GM19455 (cell line): ENCODE results near the gene USB1.

Experiments
- ATAC-seq: cut with Tn5 transposase; IDR thresholded peaks from one replicate; pipeline ENCODE4 v1.9.1; 2021; ENCODE audit not compliant: unreplicated experiment

The USB1 gene

DNA sequence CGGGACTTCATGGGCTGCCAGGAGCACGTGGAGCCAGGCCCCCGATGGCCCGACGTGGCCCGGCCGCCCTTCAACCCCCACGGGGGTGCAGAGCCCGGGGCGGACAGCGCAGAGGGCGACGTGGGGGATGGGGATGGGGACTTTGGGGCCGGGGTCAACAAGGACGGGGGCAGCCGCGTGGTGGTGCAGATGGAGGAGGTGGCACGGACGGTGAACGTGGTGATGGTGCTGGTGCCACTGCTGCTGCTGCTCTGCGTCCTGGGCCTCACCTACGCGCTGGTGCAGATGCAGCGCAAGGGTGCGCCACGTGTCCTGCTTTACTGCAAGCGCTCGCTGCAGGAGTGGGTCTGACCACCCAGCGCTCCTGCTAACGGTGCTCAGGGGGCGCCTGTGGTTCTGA lies 43.9 kb downstream of the USB1 start:
- ATAC-seq, result no peak

DNA sequence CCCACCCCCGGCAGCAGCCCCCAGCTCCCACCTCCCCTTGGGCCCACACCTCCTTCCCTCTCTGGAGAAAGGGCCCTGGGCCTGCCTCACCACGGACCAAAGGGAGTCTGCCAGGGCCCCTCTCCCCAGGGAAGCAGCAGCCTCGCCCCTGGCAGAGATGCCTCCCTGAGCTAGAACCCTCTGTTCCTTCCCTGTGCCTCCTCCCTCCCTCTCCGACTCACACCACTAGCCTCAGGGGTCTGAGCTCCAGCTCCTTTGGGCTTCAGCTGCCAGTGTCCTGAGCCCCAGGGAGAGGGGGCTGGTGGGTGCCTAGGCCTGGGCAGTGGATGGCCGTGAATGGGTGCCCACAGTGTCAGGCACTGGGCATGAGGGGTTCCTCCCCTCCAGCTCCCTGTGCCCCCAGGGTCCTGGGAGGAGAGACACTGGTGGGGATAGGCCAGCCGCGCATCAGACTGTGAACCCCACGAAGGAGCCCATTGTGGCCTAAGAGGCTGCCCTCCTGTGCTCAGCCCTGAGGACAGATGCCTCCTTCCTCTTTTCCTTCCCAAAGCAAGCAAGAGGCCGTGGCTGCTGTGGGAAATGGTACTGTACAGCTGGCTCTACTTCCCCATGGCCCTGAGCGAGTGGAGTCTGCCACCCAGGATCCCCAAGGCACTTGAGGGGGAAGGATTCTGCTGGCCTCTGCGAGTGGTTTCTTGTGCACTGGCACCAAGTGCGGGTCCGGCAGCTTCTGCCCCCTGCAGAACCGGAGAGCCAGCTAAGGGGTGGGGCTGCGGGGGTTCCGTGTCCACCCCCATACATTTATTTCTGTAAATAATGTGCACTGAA lies 45.1 kb downstream of the USB1 start:
- ATAC-seq, result no peak

GRCh38 chr16:58046936-58047335 lies 45.7 kb downstream of the USB1 start:
- no peak for ATAC-seq

GRCh38 chr16:58047557-58048348 lies 46.5 kb downstream of the USB1 start:
- ATAC-seq, result no peak

GRCh38 chr16:58048494-58049231 lies 47.5 kb downstream of the USB1 start:
- ATAC-seq, result no peak

- ATAC-seq, result no peak
Observed at GRCh38 chr16:58049232-58050185, 48.3 kb downstream of the USB1 start.

DNA sequence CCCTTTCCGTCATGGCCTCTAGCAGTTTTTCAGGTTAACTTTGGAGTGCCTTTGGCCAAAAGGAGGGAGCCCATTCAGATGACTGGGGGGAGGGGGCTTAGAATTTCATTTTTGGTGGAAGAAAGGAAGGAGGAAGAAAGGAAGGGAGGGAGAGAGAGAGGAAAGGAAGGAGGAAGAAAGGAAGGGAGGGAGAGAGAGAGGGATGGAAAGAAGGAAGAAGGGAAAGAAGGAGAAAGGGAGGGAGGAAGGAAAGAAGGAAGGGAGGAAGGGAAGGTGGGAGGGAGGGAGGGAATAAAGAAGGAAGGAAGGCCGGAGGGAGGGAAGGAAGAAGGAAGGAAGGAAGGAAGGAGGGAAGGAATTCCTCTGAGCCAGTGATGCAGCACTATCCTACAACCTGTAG lies 50.1 kb downstream of the USB1 start:
- no peak for ATAC-seq

- ATAC-seq, result no peak
Observed at GRCh38 chr16:58051821-58052603, 50.8 kb downstream of the USB1 start.

DNA sequence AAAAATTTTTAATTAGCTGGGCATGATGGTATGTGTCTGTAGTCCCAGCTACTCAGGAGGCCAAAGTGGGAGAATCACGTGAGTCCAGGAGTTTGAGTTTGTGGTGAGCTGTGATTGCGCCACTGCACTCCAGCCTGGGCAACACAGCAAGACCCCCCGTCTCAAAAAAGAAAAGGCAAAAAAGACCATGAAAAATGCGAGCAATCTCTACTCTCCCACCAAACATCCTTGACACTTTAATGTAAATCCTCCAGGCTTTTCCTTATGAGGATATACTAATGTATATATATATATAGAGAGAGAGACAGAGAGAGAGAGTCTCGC lies 52.4 kb downstream of the USB1 start:
- no peak for ATAC-seq

GRCh38 chr16:58054289-58054688 lies 53.1 kb downstream of the USB1 start:
- ATAC-seq, result no peak

- ATAC-seq, result no peak
Observed at GRCh38 chr16:58056580-58056979, 55.4 kb downstream of the USB1 start.

- no peak for ATAC-seq
Observed at GRCh38 chr16:58057121-58057520, 55.9 kb downstream of the USB1 start.

- no peak for ATAC-seq
Observed at GRCh38 chr16:58057784-58058183, 56.6 kb downstream of the USB1 start.

- ATAC-seq, result no peak
Observed at GRCh38 chr16:58062821-58063220, 61.6 kb downstream of the USB1 start.

GRCh38 chr16:58063377-58064076 lies 62.3 kb downstream of the USB1 start:
- no peak for ATAC-seq

GRCh38 chr16:58070585-58070984 lies 69.4 kb downstream of the USB1 start:
- no peak for ATAC-seq
